Psoas muscle (tissue), 8 donors: ENCODE measurements around the gene CXCL3. TPM values are rescaled to one million over a fixed set of nuclear protein-coding genes. Genes with fewer than 3 reads are reported as not detected.

ENCODE experiments used
- ATAC-seq, 4 donors: fragments of 200-7000 bp; cut with Tn5 transposase; one replicate each; pipeline ENCODE4 v1.9.1; 2020; ENCODE audit warnings: moderate library complexity in 3 of 4, mild to moderate bottlenecking in 2 of 4
- DNase-seq, 2 donors: peaks; one replicate each; pipeline ENCODE4 v3.0.0-alpha.2; 2020
- H3K27ac ChIP-seq: fragments of 200-600 bp; one replicate; pipeline ENCODE4 v1.8.0; 2022
- H3K27me3 ChIP-seq, 3 donors: fragments of 200-600 bp in 1 of 3; one replicate each; pipeline versions ENCODE4 v1.6.1 to v1.8.0; 2013 to 2022; ENCODE audit warnings: low read length in 2 of 3, mild to moderate bottlenecking in 2 of 3, moderate library complexity in 1 of 3; ENCODE audit not compliant: insufficient read depth in 3 of 3
- H3K36me3 ChIP-seq, 2 donors: fragments of 200-600 bp in 1 of 2; one replicate each; pipeline versions ENCODE4 v1.6.1 to v1.8.0; 2013 to 2022; ENCODE audit warnings: low read depth in 1 of 2, mild to moderate bottlenecking in 1 of 2, moderate library complexity in 1 of 2; ENCODE audit not compliant: insufficient read depth in 1 of 2
- H3K4me1 ChIP-seq: fragments of 200-600 bp; one replicate; pipeline ENCODE4 v1.8.0; 2022
- H3K4me3 ChIP-seq: fragments of 200-600 bp; one replicate; pipeline ENCODE4 v1.8.0; 2022; ENCODE audit warnings: mild to moderate bottlenecking
- H3K9me3 ChIP-seq: fragments of 200-600 bp; one replicate; pipeline ENCODE4 v1.8.0; 2022
- WGBS, 3 donors: extraction: QIAGEN DNeasy Blood & Tissue Kit; methylation state at CpG; one replicate each; pipeline versions ENCODE4 v1.1.6 to v1.1.7; 2013; 5-methylcytosine and 5-hydroxymethylcytosine counted together
- intact Hi-C, 2 donors: fragments of 100-400 bp; cut with DNase I; formaldehyde crosslinking; loops; one replicate each; pipeline versions ENCODE4 v1.11.0 to v1.14.2; 2022
- polyA plus RNA-seq, 3 donors: library from polyadenylated mRNA; stranded (reverse); fragments of 200-250 nt; gene quantifications; one replicate each; pipeline ENCODE4 v1.2.3, GENCODE V29; 2013
- total RNA-seq, 4 donors: library from RNA; stranded (reverse); fragmentation: NEBNext Ultra II Directional in 2 of 4; extraction: Animal tissue kit (Norgen Biotek cat#: 25700) in 2 of 4; gene quantifications; one replicate each; pipeline versions ENCODE4 v1.2.1 to v1.2.4, GENCODE V29; 2021 to 2023
- TF ChIP-seq, protein P1 (sequence below): fragments of 200-600 bp; IDR thresholded peaks from one replicate; pipeline ENCODE4 v1.8.0; 2022; ENCODE audit warnings: antibody characterized with exemption
- donor health status: healthy with polysubstance abuse.
- donor health status: DM: no; HTN: no; CAD: no; lungs with moderate emphysema.
- donor health status: Bipolar disorder and iron deficiency.
- donor health status: healthy.
- donor health status: DM: yes; HTN: yes; CAD: no.
- donor health status: DM: no; HTN: no; CAD: no.
- donor health status: DM: no; HTN: no; CAD: no.
- donor health status: DM: yes; HTN: yes; CAD: no.

The CXCL3 gene
- total and polyA plus RNA-seq, 7 donors, result 0.40 to 2.4 (median 0.63) TPM

GRCh38 chr4:74061430-74061829 is 22.9 kb upstream of the CXCL3 start:
- Histone ChIP-seq H3K27me3 (no peaks in the 10 kb centered on the region), H3K9me3 (no peaks in the 10 kb centered on the region), H3K4me1 (no peaks in the 10 kb centered on the region), H3K36me3 (no peaks in the 10 kb centered on the region), H3K27ac (no peak overlapping the region), H3K4me3 (no peak overlapping the region)
- ATAC-seq (no peak), DNase-seq (no peak)
- intact Hi-C loops, result no loop called here
- TF ChIP-seq, protein P1, sequence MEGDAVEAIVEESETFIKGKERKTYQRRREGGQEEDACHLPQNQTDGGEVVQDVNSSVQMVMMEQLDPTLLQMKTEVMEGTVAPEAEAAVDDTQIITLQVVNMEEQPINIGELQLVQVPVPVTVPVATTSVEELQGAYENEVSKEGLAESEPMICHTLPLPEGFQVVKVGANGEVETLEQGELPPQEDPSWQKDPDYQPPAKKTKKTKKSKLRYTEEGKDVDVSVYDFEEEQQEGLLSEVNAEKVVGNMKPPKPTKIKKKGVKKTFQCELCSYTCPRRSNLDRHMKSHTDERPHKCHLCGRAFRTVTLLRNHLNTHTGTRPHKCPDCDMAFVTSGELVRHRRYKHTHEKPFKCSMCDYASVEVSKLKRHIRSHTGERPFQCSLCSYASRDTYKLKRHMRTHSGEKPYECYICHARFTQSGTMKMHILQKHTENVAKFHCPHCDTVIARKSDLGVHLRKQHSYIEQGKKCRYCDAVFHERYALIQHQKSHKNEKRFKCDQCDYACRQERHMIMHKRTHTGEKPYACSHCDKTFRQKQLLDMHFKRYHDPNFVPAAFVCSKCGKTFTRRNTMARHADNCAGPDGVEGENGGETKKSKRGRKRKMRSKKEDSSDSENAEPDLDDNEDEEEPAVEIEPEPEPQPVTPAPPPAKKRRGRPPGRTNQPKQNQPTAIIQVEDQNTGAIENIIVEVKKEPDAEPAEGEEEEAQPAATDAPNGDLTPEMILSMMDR, result no peak

DNA sequence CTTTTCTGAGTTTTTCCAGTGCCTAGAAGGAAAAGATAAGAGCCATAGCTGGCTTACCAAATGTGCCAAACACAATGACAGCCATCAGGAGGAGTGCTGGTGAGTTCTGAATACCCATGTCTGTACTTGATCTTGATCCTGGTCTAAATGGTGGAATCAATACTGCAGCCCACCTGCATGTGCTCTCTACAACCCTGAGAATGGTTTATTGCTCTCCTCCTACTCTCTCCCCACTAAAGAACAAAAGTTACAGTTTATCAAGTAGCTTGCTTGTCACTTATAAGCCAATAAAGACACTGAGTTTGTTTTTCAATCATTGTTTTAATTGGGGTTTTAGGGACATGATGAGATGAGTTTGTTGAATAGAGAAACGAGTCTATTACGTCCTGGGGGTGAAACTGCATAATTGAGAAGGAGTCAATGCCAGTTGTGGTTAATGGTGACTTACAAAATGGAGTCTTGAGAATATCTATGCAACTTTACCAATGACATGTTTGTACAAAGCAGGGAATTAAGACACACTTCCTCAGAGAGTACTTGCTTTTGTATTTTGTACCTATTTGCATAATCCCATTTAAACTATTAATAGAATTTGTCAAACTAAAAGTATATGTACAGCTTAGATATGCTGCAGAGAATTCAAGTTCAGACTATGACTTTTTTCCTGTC is 20.8 kb upstream of the CXCL3 start:
- H3K4me1 ChIP-seq, result no peaks in the 10 kb centered on the region
- WGBS, 3 donors, result 56 to 58% (median 57%) methylated on average over 2 of the region's 2 CpGs

DNA sequence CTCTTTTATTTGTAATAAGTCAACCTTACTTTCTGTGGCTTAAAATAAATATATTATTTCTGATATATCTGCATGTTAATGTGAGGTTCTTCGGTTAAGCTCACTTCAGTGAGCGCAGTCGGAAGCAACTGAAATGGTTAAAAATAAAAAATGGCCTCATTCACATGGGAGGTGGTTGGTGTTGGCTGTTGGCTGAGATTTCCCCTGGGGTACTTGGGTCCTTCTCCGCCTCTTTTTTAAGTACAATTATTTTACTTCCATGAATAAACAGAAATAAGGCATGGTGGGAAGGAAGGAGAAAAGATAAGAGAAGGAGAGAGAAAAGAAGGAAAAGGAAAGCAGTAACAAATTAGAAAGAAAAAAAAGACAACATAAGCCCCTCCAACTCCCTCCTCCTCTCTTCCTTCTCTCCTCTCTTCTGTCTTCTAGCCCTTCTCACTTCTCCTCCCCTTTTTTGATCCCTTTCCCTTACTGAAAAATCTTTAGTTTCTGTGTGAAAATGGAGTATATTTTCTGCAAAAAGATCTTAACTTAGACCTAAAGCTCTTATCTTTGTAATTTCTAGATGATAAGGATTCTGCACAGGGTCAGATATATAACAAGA is 19.7 kb upstream of the CXCL3 start:
- H3K36me3 ChIP-seq, result no peaks in the 10 kb centered on the region
- whole genome bisulfite sequencing, 3 donors, result 89 to 94% (median 92%) methylated on average over 4 of the region's 4 CpGs
- no peak for ATAC-seq

More for the DNA sequence above, 20.8 kb upstream of the CXCL3 start:
- TF ChIP-seq, protein P1, result no peak
- H3K27me3 ChIP-seq, result no peaks in the 10 kb centered on the region
- H3K4me3 ChIP-seq, result no peak overlapping the region
- DNase-seq, result no peak
- no peaks in the 10 kb centered on the region for H3K9me3 ChIP-seq
- intact Hi-C loops, result no loop called here
- no peak for ATAC-seq
- no peak overlapping the region for H3K27ac ChIP-seq
- no peaks in the 10 kb centered on the region for H3K36me3 ChIP-seq

DNA sequence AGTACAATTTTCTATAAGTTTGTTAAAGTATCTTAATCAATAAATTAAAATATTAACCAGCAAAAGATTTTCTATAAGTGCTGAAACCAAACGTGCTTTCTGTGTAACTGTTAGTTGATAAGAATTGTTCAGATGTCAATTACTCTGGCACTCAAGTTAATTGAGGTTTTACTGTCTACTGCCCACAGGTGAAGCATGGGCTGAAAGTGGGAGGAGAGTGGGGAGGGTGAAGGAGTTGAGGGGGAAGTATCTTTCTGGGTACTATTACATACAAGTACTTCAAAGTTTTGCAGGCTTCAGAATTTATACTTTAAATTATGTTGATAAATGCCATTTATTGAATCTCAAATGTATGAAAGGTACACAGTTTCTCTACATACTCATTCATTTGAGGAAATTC is 19.1 kb upstream of the CXCL3 start:
- no peaks in the 10 kb centered on the region for H3K36me3 ChIP-seq
- ATAC-seq, result no peak
- H3K27me3 ChIP-seq, result peaks cover 0 to 4% (median 0%) of the 10 kb centered on the region in 3 donors
- no peak overlapping the region for H3K27ac ChIP-seq
- no peak overlapping the region for H3K4me3 ChIP-seq
- H3K9me3 ChIP-seq, result no peaks in the 10 kb centered on the region
- WGBS, 3 donors, result 51 to 72% (median 60%) methylated on average over 1 of the region's 1 CpG
- DNase-seq, result no peak
- intact Hi-C loops, result no loop called here
- TF ChIP-seq, protein P1, result no peak
- H3K4me1 ChIP-seq, result no peaks in the 10 kb centered on the region

More for the DNA sequence above, 19.7 kb upstream of the CXCL3 start:
- H3K4me1 ChIP-seq, result no peaks in the 10 kb centered on the region
- TF ChIP-seq, protein P1, result no peak
- no peaks in the 10 kb centered on the region for H3K9me3 ChIP-seq
- H3K27me3 ChIP-seq, result peaks cover 0 to 4% (median 0%) of the 10 kb centered on the region in 3 donors
- no peak overlapping the region for H3K4me3 ChIP-seq
- intact Hi-C loops, result no loop called here
- DNase-seq, result no peak
- H3K27ac ChIP-seq, result no peak overlapping the region
